Peyer's patch (tissue), 4 donors: ENCODE data around the gene GCDH. TPM values are rescaled to one million over a fixed set of nuclear protein-coding genes. Genes with fewer than 3 reads are reported as not detected.
A peak's percentile ranks its signal among the peaks of the same experiment; 100 is the strongest.
"Not testable (repeated sequence)": the region's sequence is repeated elsewhere in the genome, so short reads cannot be mapped to it uniquely, and the experiment has no call there.

ENCODE experiments used
- DNase-seq, 3 donors: peaks; one replicate each; pipeline ENCODE4 v3.0.0-alpha.2; 2017 to 2019
- H3K27ac ChIP-seq, 4 donors: fragments of 200-600 bp; sonication (generic); one replicate each; pipeline ENCODE4 v1.5.1; 2016 to 2019
- H3K27me3 ChIP-seq, 2 donors: fragments of 200-600 bp; sonication (generic); one replicate each; pipeline ENCODE4 v1.5.1; 2019
- H3K36me3 ChIP-seq, 3 donors: fragments of 200-600 bp; sonication (generic); one replicate each; pipeline ENCODE4 v1.5.1; 2016 to 2019
- H3K4me1 ChIP-seq, 4 donors: fragments of 200-600 bp; sonication (generic); one replicate each; pipeline ENCODE4 v1.5.1; 2016 to 2019
- H3K4me3 ChIP-seq, 4 donors: fragments of 200-600 bp; sonication (generic); 1 replicate in 3 of 4; 2 replicates in 1 of 4; pipeline ENCODE4 v1.5.1; 2016 to 2019; ENCODE audit warnings: mild to moderate bottlenecking in 1 of 4
- H3K9me3 ChIP-seq, 4 donors: fragments of 200-600 bp; sonication (generic); one replicate each; pipeline ENCODE4 v1.5.1; 2016 to 2019; ENCODE audit warnings: mild to moderate bottlenecking in 1 of 4
- CTCF ChIP-seq, 6 experiments: fragments of 450-650 bp in 4 of 6; fragments of 200-600 bp in 2 of 6; sonication (generic) in 1 of 6; IDR thresholded peaks; one replicate each; pipeline ENCODE4 v1.5.1; 2017 to 2019; ENCODE audit warnings: antibody characterized with exemption in 6 of 6, mild to moderate bottlenecking in 3 of 6, moderate library complexity in 1 of 6
- POLR2A ChIP-seq, 2 donors: fragments of 450-650 bp; IDR thresholded peaks; one replicate each; pipeline ENCODE4 v1.5.1; 2017; ENCODE audit warnings: antibody characterized with exemption in 2 of 2, mild to moderate bottlenecking in 2 of 2, moderate library complexity in 2 of 2
- total RNA-seq, 4 donors: library from RNA; depleted of rRNA; stranded (reverse); fragments of >200 nt; gene quantifications; one replicate each; pipeline ENCODE4 v1.1.0, GENCODE V29; 2016

The GCDH gene
- total RNA-seq, 4 donors from 2014 or later = 25.2 to 44.4 (median 32.4) TPM

DNA sequence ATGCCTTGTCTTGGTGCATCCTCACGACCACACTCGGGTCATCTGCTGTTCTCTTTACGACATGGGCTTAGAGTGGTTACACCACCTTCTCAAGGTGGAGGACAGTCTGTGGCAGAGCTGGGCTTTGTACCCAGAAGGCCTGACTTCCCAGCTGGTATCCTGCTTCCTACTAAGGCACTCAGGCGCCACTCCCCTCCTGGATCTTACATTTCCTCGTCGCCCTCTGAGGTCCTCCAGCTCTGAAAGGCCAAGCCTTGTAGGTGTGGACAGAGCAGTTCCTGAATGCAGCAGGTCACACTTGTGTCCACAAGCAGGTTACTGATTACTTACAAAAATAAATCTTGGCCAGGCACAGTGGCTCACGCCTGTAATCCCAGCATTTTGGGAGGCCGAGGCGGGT is 16.2 kb downstream of the GCDH start:
- Histone ChIP-seq H3K36me3 (no peaks in the 10 kb centered on the region), H3K27me3 (no peaks in the 10 kb centered on the region), H3K9me3 (no peaks in the 10 kb centered on the region), H3K4me3 (no peak overlapping the region), H3K4me1 (peaks cover 0 to 3% (median 0%) of the 10 kb centered on the region in 4 donors), H3K27ac (no peak overlapping the region)
- no peak for TF ChIP-seq CTCF (IDR thresholded peaks at IDR 0.05)
- no peak for TF ChIP-seq POLR2A (IDR thresholded peaks at IDR 0.05)
- DNase-seq = no peak

GRCh38 chr19:12912571-12912970 is 21.6 kb downstream of the GCDH start:
- Histone ChIP-seq H3K9me3 (no peaks in the 10 kb centered on the region), H3K4me1 (peaks cover 0 to 19% (median 3%) of the 10 kb centered on the region in 4 donors), H3K27ac (peak overlapping the region in 2 of 4 donors; percentile 70 to 74), H3K4me3 (no peak overlapping the region), H3K27me3 (no peaks in the 10 kb centered on the region), H3K36me3 (no peaks in the 10 kb centered on the region)
- TF ChIP-seq POLR2A (IDR thresholded peaks at IDR 0.05) = no peak
- no peak for TF ChIP-seq CTCF (IDR thresholded peaks at IDR 0.05)
- no peak for DNase-seq

DNA sequence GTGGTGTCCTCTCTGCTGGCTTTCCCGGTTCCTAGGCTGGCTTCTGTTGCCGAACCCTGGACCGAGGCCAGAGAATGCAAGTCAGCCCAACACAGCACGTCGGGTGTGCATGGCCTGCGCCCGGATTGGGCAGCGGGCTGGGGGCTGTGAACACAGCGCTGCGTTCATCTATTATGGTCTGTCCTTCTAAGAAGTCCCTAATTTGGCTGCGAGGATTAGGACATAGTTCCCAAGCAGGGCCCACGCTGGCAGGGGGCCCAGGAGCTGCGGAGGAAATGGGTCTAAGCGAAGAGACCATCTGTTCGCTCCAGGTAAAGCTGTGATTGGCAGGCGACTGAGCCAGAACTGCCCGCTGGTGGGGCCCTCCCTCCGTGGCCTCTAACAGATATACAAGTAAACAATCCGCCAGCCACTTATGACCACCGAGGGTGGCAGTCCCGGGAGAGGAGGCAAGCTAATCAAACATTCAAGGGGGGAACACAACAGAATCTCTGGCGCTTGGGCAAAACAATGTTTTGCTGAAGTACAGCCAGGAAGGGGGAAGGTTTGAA is 22.1 kb downstream of the GCDH start:
- no peaks in the 10 kb centered on the region for H3K27me3 ChIP-seq
- no peak overlapping the region for H3K4me3 ChIP-seq
- peak in 1 of 3 donors; percentile 62 for DNase-seq
- peak overlapping the region; percentile 53 to 74 (median 66) for H3K27ac ChIP-seq
- peaks cover 0 to 19% (median 3%) of the 10 kb centered on the region in 4 donors for H3K4me1 ChIP-seq
- no peaks in the 10 kb centered on the region for H3K36me3 ChIP-seq
- TF ChIP-seq CTCF (IDR thresholded peaks at IDR 0.05) (no peak), POLR2A (IDR thresholded peaks at IDR 0.05) (no peak)
- H3K9me3 ChIP-seq = no peaks in the 10 kb centered on the region

DNA sequence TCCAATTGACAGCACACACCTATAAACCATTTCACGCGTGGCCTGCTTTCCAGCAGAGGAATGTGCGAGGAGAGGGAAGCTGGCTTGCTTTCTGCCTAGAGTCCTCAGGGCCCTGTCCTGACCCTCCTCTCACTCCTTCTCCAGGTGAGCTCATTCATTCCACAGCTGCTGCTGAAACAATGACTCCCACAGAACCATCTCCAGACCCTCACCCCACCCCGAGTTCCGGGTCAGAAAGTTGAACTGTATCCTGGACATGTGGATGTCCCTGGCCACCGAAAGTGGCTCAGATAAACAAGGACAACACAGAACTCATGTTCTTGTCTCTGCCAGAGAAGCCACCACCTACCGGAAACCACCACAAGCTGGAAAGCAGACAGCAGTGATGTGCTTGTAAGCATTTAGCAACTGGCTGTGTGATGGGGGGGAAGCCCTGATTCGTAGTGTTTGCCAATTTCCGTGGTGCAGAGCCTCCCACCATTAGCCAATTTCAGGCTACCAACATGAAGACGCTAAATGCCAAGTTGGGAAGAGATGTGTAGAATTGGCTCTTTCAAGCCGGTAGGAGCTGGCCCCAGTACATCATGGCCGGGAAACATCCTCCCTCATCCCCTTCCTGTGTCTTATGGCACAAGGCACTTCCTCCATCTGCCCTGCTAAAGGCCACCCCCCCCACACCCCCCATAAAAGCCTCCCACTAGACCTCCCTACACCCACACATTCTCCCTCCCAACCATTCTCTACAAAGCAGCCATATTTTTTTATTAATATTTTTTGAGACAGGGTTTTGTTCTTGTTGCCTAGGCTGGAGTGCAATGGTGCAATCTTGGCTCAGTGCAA is 23.1 kb downstream of the GCDH start:
- Histone ChIP-seq H3K27ac (peak overlapping the region; percentile 53 to 74 (median 66)), H3K4me3 (no peak overlapping the region), H3K4me1 (peaks cover 0 to 23% (median 3%) of the 10 kb centered on the region in 4 donors), H3K27me3 (no peaks in the 10 kb centered on the region), H3K36me3 (no peaks in the 10 kb centered on the region), H3K9me3 (no peaks in the 10 kb centered on the region)
- DNase-seq = peak in 2 of 3 donors; percentile 61 to 80
- TF ChIP-seq CTCF (IDR thresholded peaks at IDR 0.05) = no peak
- no peak for TF ChIP-seq POLR2A (IDR thresholded peaks at IDR 0.05)

DNA sequence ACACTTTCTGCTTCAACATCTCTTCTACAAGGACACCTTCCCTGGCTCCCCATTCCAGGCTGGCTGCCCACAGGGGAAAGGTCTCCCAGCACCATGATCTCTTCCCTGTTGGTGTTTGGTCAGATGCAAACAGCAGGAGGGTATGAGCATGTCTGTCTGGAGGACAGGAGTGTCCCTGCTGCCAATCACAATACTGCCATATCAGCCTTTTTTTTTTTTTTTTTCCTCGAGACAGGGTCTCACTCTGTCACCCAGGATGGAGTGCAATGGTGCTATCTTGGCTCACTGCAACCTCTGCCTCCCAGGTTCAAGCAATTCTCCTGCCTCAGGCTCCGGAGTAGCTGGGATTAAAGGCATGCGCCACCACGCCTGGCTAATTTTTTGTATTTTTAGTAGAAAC is 24.9 kb downstream of the GCDH start:
- DNase-seq, H3K27ac ChIP-seq, H3K9me3 ChIP-seq, H3K27me3 ChIP-seq, H3K4me3 ChIP-seq, H3K36me3 ChIP-seq: not testable (repeated sequence)
- peaks cover 0 to 29% (median 3%) of the 10 kb centered on the region in 4 donors for H3K4me1 ChIP-seq

GRCh38 chr19:12918253-12918652 is 27.3 kb downstream of the GCDH start:
- H3K9me3 ChIP-seq = no peaks in the 10 kb centered on the region
- no peak for DNase-seq
- H3K27ac ChIP-seq = no peak overlapping the region
- H3K4me1 ChIP-seq = peaks cover 0 to 22% (median 3%) of the 10 kb centered on the region in 4 donors
- TF ChIP-seq POLR2A (IDR thresholded peaks at IDR 0.05) (no peak), CTCF (IDR thresholded peaks at IDR 0.05) (no peak)
- no peak overlapping the region for H3K4me3 ChIP-seq
- H3K27me3 ChIP-seq = no peaks in the 10 kb centered on the region
- peaks cover 0 to 12% (median 0%) of the 10 kb centered on the region in 3 donors for H3K36me3 ChIP-seq
